GM19238 (cell line): ENCODE measurements around the gene KCNH4.
"Not testable (repeated sequence)": the region's sequence is repeated elsewhere in the genome, so short reads cannot be mapped to it uniquely, and the experiment has no call there.

Experiments
- DNase-seq: peaks from one replicate; pipeline ENCODE4 v3.0.0; 2011; ENCODE audit warnings: low spot score; ENCODE audit not compliant: insufficient read length

The KCNH4 gene

DNA sequence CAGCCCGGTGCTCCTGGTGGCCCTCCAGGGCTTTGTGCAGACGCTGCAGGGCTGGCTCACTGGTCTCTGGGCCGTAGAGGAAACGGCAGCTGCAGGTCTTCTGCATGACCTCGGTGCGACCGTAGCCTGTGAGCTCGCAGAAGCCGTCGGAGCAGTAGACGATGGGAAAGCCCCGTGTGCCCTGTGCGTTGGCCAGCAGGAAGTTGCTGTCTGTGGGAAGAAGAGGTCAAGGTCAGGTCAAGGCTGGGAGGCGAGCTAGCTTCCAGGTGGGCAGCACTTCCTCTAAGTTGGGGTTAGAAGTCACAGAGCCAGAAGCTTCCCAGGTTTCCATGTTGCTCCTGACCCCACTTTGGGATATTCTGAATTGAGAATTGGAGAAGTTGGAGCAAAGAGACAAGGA, 2.1 kb downstream of the KCNH4 start:
- DNase-seq = no peak

GRCh38 chr17:42177684-42178083, 3.3 kb downstream of the KCNH4 start:
- DNase-seq = no peak

- no peak for DNase-seq
Observed at GRCh38 chr17:42174126-42174783, 6.7 kb downstream of the KCNH4 start.

GRCh38 chr17:42171831-42172230, 9.1 kb downstream of the KCNH4 start:
- no peak for DNase-seq

GRCh38 chr17:42169351-42169750, 11.6 kb downstream of the KCNH4 start:
- no peak for DNase-seq

DNA sequence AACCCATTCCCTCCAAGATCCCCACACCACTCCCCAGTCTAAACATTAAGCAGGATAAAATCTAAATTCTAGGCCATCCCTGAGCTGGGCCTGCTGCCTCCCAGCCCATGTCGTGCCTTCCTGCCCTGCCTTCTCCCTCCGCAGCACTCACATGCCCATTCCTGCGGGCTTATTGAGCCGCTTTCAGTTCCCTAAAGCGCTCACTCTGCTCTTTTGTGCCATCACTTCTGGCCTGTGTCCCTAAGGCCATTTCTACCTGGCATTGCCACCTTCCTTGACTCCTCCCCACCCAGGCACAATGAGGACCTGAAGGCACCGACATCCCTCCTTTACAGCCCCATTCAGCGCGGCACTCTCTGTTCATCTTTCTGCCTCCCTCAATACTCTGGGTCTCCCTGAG, 13.1 kb downstream of the KCNH4 start:
- DNase-seq = no peak

DNA sequence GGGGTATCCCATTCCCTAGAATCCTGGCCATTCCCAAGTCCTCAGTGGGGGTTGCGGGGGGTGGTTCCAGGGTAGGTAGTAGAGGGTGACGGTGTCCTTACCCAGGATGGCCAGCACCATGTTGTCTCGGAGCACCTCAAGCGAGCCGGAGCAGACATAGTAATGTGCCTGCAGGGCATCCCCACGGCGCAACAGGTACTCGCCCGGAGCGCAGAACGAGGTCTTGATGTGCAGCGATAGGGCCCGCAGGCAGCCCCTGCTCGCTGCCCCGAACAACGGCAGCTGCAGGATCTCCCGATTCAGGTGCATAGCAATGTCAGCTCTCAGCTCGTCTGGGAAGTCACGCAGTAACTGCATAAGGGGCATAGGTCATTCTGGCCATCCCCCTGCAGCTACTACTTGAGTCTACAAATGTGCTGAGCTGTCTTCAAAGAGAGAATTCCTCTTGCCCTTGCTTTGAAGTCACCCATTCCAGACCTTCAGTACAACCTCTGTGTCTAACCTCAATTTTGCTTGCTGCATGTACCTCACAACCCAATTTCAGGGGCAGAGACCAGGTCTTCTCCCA, 14.7 kb downstream of the KCNH4 start:
- DNase-seq = no peak

- no peak for DNase-seq
Observed at GRCh38 chr17:42165751-42166150, 15.2 kb downstream of the KCNH4 start.

DNA sequence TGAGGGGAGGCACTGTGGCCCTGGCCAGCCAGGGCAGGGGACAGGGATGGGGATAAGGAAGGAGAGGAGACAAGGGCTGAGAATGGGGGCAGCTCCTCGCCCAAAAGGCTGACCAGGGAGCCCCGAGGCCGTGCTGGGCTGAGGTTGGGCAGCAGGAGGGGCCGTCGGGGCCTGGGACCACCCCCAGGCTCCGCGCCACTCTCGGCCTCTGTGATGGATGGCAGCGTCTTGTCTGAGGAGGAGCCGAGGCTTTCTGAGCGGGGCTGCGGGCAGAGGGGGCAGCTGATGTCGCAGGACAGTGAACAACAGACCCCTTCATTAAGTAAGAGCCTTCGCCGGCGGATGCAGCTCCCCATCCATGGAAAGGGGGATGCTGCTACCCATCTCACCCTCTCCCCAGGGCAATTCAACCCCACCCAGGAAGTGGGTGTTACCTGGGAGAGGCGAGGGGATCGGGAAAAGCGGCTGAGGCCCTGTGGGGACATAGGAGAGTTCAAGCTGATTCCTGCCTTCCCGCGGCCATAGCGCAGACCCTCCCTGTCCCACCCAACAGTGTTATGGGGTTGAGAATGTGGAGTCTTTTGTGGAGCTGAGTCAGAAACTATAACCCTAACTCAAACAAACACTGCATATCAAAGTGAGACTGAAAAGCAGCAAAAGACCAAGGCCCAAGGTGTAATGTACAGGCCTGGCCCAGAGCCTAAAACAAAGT, 17.1 kb downstream of the KCNH4 start:
- no peak for DNase-seq

GRCh38 chr17:42163113-42163512, 17.8 kb downstream of the KCNH4 start:
- DNase-seq = no peak

GRCh38 chr17:42160531-42160910, 20.4 kb downstream of the KCNH4 start:
- DNase-seq = no peak

DNA sequence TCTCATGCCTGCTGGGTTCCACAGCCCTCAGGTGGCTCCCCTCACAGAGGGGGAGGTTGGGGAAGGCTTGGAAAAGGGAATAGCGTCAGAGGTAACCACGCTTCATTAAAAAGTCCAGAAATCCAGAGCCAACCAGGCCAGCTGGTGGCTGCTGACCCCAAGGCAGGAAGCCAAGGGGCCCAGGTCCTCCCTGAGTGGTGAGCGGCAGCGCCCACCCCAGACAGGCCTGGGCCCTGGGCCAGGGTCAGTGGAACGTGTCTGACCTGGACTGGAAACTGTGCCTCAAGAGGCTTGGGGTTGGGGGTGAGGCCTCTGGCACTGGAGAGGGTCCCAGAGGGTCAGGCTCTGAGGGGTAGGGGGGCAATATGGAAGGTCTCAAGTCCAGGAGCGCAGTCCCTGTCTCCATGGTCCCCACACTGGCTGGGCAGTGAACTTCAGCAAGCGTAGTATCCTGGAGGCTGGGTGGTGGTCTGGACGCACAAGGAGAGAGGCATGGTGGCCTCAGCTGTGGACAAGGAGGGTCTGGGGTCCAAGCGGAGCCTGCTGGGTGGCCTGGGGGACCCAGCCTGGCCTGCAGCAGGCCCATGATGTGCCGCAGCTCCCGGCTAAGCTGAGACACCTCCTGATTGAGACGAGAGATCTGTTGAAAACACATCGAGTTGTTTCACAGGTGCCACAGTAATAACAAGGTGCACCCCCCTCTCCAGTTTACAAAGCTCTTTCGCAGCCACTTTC, 21.0 kb downstream of the KCNH4 start:
- DNase-seq = no peak

- no peak for DNase-seq
Observed at GRCh38 chr17:42155614-42156045, 25.3 kb downstream of the KCNH4 start.

DNA sequence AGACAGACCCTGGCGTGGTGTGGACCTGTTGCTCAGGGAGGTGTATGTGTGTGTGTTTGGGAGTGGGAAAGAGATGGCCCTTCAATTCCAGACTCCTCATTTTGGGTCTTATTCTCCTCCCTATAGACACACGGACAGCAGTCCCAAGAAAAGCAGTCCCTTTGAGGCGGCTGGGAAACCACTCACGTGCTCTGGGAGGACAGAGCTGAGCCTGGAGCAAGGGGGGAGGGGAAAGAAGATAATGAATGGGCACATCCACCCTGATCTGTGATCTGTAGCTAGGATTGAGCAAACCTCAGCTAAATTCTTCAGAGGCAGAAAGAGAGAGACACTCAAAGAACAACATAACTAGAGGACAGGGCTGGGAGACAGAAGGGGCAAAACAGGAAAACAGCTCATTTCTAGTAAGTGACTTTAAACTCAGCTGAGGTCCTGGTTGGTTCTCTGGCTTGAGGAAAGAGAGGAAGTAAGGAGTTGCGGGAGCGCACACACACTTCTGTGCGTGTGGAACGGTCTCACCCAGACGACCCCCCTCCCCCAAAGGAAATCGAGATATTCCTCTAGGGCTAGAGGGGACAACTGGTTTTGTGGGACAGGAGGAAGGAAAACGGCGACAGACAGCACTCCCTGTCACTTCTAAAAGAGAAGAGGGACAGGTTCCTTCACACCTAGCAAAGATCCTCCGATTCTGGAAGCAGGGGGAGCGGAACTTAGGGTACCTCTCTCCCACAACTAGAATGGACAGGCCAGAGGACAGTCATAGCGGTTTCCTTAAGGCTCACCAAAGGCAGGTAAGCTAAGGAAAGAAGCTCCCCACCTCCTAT, 26.8 kb downstream of the KCNH4 start:
- DNase-seq = no peak

DNA sequence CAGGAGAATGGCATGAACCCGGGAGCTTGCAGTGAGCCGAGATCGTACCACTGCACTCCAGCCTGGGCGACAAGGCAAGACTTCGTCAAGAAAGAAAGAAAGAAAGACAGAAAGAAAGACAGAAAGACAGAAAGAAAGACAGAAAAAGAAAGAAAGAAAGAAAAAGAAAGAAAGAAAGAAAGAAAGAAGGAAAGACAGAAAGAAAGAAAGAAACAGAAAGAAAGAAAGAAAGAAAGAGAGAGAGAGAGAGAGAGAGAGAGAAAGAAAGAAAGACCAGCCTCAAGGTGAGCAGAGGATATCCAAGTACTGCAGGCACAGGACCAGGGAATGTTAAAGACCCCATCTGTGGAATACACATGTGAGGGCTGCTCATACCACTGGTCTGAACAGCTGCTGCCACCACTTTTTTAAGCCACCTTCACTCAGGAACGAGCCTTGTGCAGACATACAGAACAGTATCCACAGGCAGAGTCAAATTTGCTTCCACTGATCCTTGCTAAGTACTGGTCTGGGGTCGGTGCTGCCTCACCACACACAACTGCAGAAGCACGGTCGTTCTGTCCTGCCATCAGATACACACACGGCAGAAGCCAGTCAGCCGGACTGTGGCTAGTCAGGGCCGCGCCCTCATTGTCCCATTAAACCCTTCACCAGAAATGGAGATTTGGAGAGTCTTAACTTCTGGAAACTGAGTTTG, 33.9 kb downstream of the KCNH4 start:
- no peak for DNase-seq

- not testable (repeated sequence) for DNase-seq
Observed at GRCh38 chr17:42143138-42143537, 37.8 kb downstream of the KCNH4 start.

DNA sequence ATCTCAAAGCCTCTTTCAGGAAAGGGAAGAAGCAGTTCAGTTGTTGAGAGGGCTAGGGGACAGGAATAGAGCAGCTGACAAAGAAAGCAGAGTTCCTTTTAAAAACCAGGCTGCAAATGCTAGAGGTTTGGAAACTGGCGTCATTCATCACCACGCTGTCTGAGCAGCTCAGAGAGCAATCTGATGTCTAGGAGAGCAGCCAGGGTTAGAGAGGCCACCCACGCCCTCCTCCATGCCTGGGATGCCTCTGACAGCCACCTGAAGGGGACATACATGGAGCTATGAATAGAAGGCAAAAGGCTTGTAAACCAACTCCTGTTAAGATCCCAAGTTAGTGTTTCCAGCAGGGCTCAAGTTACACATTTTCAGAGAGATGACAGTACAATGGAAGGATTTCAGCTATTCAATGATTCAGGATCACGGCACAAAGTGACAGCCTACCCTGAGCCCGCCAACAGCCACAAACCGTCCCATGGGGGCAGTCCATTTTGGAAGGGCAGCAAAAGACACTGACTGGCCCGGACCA, 38.5 kb downstream of the KCNH4 start:
- DNase-seq = no peak

DNA sequence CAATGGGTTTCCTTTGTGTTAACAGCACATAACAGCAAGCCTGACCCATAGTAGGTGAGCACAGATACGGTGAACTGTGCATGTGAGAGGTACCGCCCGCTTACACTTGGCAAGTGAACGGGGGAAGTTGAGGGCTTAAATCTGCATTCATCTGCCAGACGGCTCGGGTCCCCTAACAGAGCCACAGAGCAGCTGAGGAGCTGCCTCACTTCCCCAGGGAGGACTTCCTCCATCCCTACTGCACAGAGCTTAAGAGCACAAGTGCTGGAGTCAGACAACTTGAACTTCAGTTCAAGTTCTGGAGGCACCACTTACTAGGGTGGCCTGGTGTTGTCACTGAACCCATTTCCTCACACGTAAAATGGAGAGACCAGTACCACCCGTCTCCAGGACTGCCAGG, 39.6 kb downstream of the KCNH4 start:
- DNase-seq = no peak

GRCh38 chr17:42140690-42141089, 40.3 kb downstream of the KCNH4 start:
- not testable (repeated sequence) for DNase-seq

DNA sequence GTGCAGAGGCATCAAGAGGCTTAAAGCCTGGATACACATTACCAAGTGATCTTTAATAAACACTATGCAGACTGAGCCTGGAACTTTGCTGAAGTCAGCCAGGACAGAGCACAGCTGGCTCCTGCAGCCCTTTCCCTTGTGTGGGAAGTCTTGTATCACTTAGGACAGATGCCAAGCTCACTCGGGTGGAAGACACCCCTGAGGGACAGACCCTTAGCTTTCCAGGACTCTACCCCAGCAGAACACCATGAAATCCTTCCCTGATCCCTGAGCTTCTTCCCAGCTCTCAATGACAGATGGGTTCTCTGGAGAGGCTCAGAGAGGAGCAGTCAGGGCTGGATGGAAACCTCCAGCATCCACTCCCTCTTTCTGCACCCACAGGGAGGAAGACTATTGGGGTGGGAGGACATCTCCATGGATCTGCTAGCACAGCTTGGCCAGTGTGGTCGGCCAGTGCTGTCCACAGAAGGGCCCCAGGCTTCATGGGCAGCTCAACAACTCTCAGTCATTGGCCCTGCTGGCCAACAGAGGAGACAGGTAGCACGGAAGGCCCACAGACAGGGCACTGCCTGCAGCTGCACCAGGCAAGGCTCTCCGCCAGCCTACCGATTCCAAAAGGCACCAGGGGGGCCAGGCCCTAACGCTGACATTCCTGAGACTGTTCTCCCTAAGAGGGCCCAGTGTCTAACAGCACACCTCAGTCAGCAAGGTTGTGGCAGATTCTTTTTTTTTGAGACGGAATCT, 42.0 kb downstream of the KCNH4 start:
- DNase-seq = no peak
